Heart right ventricle (tissue), 16 donors: ENCODE measurements around the gene DNASE2B. TPM values are rescaled to one million over a fixed set of nuclear protein-coding genes. Genes with fewer than 3 reads are reported as not detected.

Experiments used
- ATAC-seq, 8 donors: fragments of 200-7000 bp; cut with Tn5 transposase; one replicate each; pipeline ENCODE4 v1.9.1; 2020; ENCODE audit warnings: mild to moderate bottlenecking in 8 of 8, moderate library complexity in 8 of 8, moderate number of reproducible peaks in 1 of 8
- DNase-seq, 2 donors: peaks; one replicate each; pipeline ENCODE4 v3.0.0-alpha.2; 2020
- H3K27ac ChIP-seq, 10 donors: fragments of 200-600 bp; sonication (generic) in 2 of 10; one replicate each; pipeline versions ENCODE4 v1.5.0 to v1.8.0; 2020 to 2022; ENCODE audit warnings: mild to moderate bottlenecking in 3 of 10
- H3K27me3 ChIP-seq, 7 donors: fragments of 200-600 bp; one replicate each; pipeline ENCODE4 v1.8.0; 2021 to 2022; ENCODE audit warnings: mild to moderate bottlenecking in 2 of 7
- H3K36me3 ChIP-seq, 9 donors: fragments of 200-600 bp; sonication (generic) in 1 of 9; one replicate each; pipeline versions ENCODE4 v1.5.0 to v1.8.0; 2020 to 2022; ENCODE audit warnings: mild to moderate bottlenecking in 2 of 9
- H3K4me1 ChIP-seq, 9 donors: fragments of 200-600 bp; sonication (generic) in 1 of 9; one replicate each; pipeline versions ENCODE4 v1.5.0 to v1.8.0; 2020 to 2022; ENCODE audit warnings: mild to moderate bottlenecking in 4 of 9
- H3K4me3 ChIP-seq, 10 donors: fragments of 200-600 bp; sonication (generic) in 2 of 10; one replicate each; pipeline versions ENCODE4 v1.5.0 to v1.8.0; 2020 to 2022; ENCODE audit warnings: mild to moderate bottlenecking in 7 of 10, moderate library complexity in 2 of 10
- H3K9me3 ChIP-seq, 11 donors: fragments of 200-600 bp in 10 of 11; sonication (generic) in 2 of 11; one replicate each; pipeline versions ENCODE4 v1.5.0 to v1.8.0; 2013 to 2022; ENCODE audit warnings: mild to moderate bottlenecking in 2 of 11, control low read depth in 1 of 11, moderate library complexity in 1 of 11
- WGBS, 2 donors: extraction: QIAGEN DNeasy Blood & Tissue Kit; methylation state at CpG; one replicate each; pipeline ENCODE4 v1.1.7; 2013; ENCODE audit warnings: inconsistent platforms in 1 of 2; 5-methylcytosine and 5-hydroxymethylcytosine counted together
- intact Hi-C, 10 donors: fragments of 100-400 bp; cut with DNase I; formaldehyde crosslinking; loops; one replicate each; pipeline versions ENCODE4 v1.11.1 to v1.14.2; 2022
- polyA plus RNA-seq, 2 donors: library from polyadenylated mRNA; stranded (reverse); fragments of 200-250 nt; gene quantifications; one replicate each; pipeline ENCODE4 v1.2.3, GENCODE V29; 2013
- total RNA-seq, 10 donors: library from RNA; stranded (reverse); fragmentation: NEBNext Ultra II Directional in 3 of 10; extraction: Animal tissue kit (Norgen Biotek cat#: 25700) in 3 of 10; gene quantifications; one replicate each; pipeline versions ENCODE4 v1.2.1 to v1.2.4, GENCODE V29; 2021 to 2023
- TF ChIP-seq, protein P1 (sequence below), 9 donors: fragments of 200-600 bp; sonication (generic) in 2 of 9; IDR thresholded peaks; one replicate each; pipeline versions ENCODE4 v1.5.0 to v1.8.0; 2021 to 2022; ENCODE audit warnings: antibody characterized with exemption in 9 of 9, mild to moderate bottlenecking in 5 of 9, moderate library complexity in 1 of 9
- donor health status: Arrhythmogenic right ventricular cardiomyopathy.
- donor health status: ischemic (EF 13 %, LVEDD 7.1; RV severe dilation, severe dysfunction).
- donor health status: healthy with polysubstance abuse.
- donor health status: DM: no; HTN: yes; CAD: no.
- donor health status: DM: no; HTN: no; CAD: no.
- donor health status: ischemic (EF 25% LVEDD 6.9; RV normal size, moderate dysfunction).
- donor health status: ischemic (EF 25% LVEDD 5.7; RV mildly dilated, moderate dysfunction).
- donor health status: healthy.
- donor health status: DM: yes; HTN: yes; CAD: no.
- donor health status: Ischemic cardiomyopathy.
- donor health status: ischemic (EF 35%, LVEDD 5.7; RV mildly dilated, moderate dysfunction).
- donor health status: nonischemic (EF 11% LVEDD 7.7; RV severe dilation, severe dysfunction).
- donor health status: DM: yes; HTN: yes; CAD: no.
- donor health status: PGD.
- donor health status: ischemic (EF 29% LVEDD 5.4; RV normal size, mild dysfunction).
- donor health status: nonischemic (EF 23%, LVEDD 6.1; RV moderate dilation, normal function).

DNASE2B gene
- total and polyA plus RNA-seq, 12 donors, result 0.20 TPM; not detected in 11

GRCh38 chr1:84412316-84412942, 14.1 kb downstream of the DNASE2B start:
- WGBS, 2 donors, result 62 to 65% methylated on average over 7 of the region's 7 CpGs
- no peak overlapping the region for H3K4me3 ChIP-seq
- ATAC-seq (no peak), DNase-seq (no peak)
- H3K9me3 ChIP-seq, result no peaks in the 10 kb centered on the region
- intact Hi-C loops, result no loop called here
- TF ChIP-seq, protein P1, sequence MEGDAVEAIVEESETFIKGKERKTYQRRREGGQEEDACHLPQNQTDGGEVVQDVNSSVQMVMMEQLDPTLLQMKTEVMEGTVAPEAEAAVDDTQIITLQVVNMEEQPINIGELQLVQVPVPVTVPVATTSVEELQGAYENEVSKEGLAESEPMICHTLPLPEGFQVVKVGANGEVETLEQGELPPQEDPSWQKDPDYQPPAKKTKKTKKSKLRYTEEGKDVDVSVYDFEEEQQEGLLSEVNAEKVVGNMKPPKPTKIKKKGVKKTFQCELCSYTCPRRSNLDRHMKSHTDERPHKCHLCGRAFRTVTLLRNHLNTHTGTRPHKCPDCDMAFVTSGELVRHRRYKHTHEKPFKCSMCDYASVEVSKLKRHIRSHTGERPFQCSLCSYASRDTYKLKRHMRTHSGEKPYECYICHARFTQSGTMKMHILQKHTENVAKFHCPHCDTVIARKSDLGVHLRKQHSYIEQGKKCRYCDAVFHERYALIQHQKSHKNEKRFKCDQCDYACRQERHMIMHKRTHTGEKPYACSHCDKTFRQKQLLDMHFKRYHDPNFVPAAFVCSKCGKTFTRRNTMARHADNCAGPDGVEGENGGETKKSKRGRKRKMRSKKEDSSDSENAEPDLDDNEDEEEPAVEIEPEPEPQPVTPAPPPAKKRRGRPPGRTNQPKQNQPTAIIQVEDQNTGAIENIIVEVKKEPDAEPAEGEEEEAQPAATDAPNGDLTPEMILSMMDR (IDR thresholded peaks at IDR 0.05), result no peak
- H3K27ac ChIP-seq, result no peak overlapping the region
- peaks cover 0 to 6% (median 0%) of the 10 kb centered on the region in 9 donors for H3K4me1 ChIP-seq
- no peaks in the 10 kb centered on the region for H3K27me3 ChIP-seq
- H3K36me3 ChIP-seq, result no peaks in the 10 kb centered on the region

- H3K27ac ChIP-seq, result no peak overlapping the region
- TF ChIP-seq, protein P1 (IDR thresholded peaks at IDR 0.05), result no peak
- no peak overlapping the region for H3K4me3 ChIP-seq
- DNase-seq (no peak), ATAC-seq (no peak)
- H3K27me3 ChIP-seq, result no peaks in the 10 kb centered on the region
- intact Hi-C loops, result no loop called here
- H3K9me3 ChIP-seq, result no peaks in the 10 kb centered on the region
- 61 to 63% methylated on average over 2 of the region's 2 CpGs for WGBS, 2 donors
- H3K4me1 ChIP-seq, result no peaks in the 10 kb centered on the region
- no peaks in the 10 kb centered on the region for H3K36me3 ChIP-seq
These were observed 17.1 kb downstream of the DNASE2B start for GRCh38 chr1:84415396-84415795.

GRCh38 chr1:84422909-84423308, 24.6 kb downstream of the DNASE2B start:
- Histone ChIP-seq H3K4me3 (no peak overlapping the region), H3K36me3 (no peaks in the 10 kb centered on the region), H3K4me1 (no peaks in the 10 kb centered on the region), H3K27ac (no peak overlapping the region), H3K27me3 (no peaks in the 10 kb centered on the region), H3K9me3 (no peaks in the 10 kb centered on the region)
- no peak for ATAC-seq
- intact Hi-C loops, result no loop called here
- TF ChIP-seq, protein P1 (IDR thresholded peaks at IDR 0.05), result no peak
- DNase-seq, result no peak

- Histone ChIP-seq H3K9me3 (peaks cover 0 to 4% (median 0%) of the 10 kb centered on the region in 11 donors), H3K4me1 (no peaks in the 10 kb centered on the region), H3K4me3 (no peak overlapping the region), H3K36me3 (no peaks in the 10 kb centered on the region), H3K27ac (no peak overlapping the region), H3K27me3 (no peaks in the 10 kb centered on the region)
- DNase-seq (no peak), ATAC-seq (no peak)
- TF ChIP-seq, protein P1 (IDR thresholded peaks at IDR 0.05), result no peak
- 80 to 85% methylated on average over 6 of the region's 6 CpGs for WGBS, 2 donors
- intact Hi-C loops, result loop anchor here in 1 of 10 donors (5.0 kb wide), 1 partner anchor 282 kb away; the partner anchor contains the start of gene PRKACB
These were observed 26.3 kb downstream of the DNASE2B start for GRCh38 chr1:84424513-84425149.
